SKM-1 (cell line): ENCODE data around the gene SLC22A15.
"Not testable (repeated sequence)": the region's sequence is repeated elsewhere in the genome, so short reads cannot be mapped to it uniquely, and the experiment has no call there.

Experiments
- DNase-seq: peaks from one replicate; lab custom pipeline; 2025; ENCODE audit not compliant: unreplicated experiment; lab: John Stamatoyannopoulos, UW

The SLC22A15 gene

DNA sequence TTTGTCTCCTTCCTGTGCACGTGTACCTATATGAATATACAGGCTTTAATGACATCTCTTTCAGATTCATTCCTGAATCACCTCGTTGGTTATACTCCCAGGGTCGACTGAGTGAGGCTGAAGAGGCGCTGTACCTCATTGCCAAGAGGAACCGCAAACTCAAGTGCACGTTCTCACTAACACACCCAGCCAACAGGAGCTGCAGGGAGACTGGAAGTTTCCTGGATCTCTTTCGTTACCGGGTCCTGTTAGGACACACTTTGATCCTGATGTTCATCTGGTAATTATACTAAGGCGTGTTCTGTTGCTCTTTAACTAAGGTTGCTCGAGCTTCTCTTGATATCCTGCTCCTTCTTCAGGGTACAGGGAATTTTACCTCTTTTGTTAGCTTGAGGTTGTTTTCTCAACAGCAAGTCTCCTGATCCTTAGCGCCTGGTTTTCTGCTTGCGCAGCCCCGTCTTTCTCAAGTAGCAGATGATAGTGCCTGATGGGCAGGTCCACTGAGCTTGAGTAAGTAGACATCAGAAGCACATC, 55.1 kb downstream of the SLC22A15 start:
- no peak for DNase-seq

- DNase-seq = no peak
Measured at GRCh38 chr1:116033322-116033721, 57.0 kb downstream of the SLC22A15 start.

DNA sequence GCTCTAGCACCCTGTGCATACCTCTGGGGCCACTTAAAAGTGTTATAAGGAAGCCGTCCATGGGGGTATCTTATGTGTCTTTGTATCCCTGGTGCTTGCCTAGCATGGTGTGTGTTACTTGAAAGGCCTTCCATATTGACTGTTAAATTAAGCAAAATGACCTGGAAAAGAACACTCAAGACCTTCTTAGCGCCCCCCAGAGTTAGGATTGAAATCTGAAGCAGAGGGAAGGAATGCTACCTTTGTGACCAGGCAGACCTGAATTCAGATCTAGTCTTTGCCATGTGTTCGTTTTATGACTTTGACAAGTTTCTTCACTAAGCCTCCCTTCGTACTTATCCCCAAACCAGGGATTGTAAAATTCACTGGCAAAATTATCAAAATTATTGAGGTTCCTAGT, 59.9 kb downstream of the SLC22A15 start:
- DNase-seq = no peak

- no peak for DNase-seq
Measured at GRCh38 chr1:116038679-116039078, 62.4 kb downstream of the SLC22A15 start.

GRCh38 chr1:116044071-116044470, 67.8 kb downstream of the SLC22A15 start:
- DNase-seq = no peak

DNA sequence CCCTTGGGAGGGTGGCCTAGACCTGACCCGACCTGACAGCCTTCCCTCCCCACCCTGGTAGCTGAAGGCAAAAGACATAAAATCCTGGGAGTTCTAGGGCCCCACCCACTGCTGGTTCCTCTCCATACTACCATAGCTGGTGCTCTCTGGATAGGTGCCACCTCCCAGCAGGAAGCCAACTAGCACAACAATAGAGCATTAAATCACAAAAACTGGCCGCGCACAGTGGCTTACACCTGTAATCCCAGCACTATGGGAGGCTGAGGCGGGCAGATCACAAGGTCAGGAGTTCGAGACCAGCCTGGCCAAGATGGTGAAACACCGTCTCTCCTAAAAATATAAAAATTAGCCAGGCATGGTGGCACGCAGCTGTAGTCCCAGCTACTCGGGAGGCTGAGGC, 70.6 kb downstream of the SLC22A15 start:
- not testable (repeated sequence) for DNase-seq

- not testable (repeated sequence) for DNase-seq
Measured at GRCh38 chr1:116051896-116052295, 75.6 kb downstream of the SLC22A15 start.

DNA sequence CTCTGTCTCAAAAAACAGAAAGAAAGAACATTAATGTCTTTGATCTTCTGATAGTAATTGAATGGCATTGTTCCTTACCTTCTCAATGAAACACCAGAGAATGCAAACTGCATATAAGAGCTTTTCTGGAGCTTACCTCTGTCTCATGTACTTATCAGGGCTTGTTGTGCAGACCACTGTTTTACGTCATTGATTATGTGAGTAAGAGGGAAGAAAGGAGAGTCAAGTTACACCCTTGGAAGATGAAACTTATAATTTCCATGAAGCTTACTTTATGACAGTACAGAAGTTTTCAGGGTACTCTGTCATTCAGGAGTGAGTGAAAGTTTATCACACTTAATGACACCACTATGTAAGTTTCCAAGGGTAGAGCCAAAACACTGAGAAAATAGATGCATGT, 85.9 kb downstream of the SLC22A15 start:
- DNase-seq = no peak

DNA sequence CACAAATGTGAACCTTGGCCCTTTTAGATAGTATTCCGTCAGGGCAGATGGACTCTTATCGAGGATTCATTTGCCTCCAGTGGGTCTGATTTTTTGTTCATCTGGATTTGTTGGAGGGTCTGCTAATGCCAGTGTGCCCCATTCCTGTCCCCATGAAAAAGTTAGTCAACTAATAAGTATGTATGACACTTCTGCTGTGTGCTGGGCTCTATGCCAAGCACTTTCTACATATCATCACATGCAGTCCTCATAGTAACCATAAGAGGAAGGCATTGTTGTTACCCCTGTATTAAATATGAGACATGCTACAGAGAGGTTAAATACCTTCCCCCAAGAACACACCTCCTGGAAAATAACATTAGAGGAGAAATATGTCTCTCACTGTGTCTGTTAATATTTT, 88.3 kb downstream of the SLC22A15 start:
- no peak for DNase-seq

- DNase-seq = no peak
Measured at GRCh38 chr1:116066868-116067565, 90.7 kb downstream of the SLC22A15 start.

DNA sequence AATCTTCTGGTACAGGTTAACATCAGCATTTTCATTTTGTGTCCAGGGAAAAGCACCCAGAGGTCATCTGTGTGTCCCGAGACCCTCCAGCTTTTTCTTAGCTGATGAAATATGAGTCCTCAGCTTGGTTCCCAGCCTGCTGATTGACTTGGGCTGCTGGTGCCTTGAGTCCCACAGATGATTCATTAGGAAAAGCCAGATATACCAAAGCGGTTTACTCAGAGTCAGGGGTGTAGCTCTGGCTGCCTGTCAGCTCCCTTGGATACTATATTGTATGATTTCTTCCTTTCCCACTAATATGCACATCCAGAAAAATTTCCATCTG, 91.2 kb downstream of the SLC22A15 start:
- DNase-seq = no peak

GRCh38 chr1:116075575-116075974, 99.3 kb downstream of the SLC22A15 start:
- no peak for DNase-seq

GRCh38 chr1:116075990-116076389, 99.7 kb downstream of the SLC22A15 start:
- DNase-seq = no peak

GRCh38 chr1:116076831-116077230, 100.5 kb downstream of the SLC22A15 start:
- no peak for DNase-seq

DNA sequence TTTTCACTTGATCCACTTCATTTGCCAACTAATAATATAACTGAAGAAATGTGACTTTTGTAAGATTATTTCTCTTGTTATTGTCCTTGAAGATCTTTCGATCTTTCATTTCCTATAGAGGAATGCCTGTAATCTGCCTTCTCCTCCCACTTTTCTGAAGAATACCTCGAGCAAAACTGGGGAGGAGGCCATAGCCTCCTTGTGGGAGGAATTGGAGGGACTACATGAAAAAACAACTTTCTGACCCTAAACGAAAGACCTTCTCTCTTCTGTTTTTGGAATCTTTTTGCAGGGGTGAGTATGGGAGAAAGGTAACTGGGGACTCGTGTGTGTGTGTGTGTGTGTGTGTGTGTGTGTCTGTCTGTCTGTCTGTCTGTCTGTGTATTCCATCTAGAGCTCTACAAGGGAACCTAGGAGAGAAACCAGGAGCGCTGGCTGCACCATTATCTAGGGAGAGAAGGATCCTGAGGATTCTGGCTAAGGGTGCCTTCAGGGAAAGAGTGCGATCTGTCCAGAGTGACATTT, 102.4 kb downstream of the SLC22A15 start:
- no peak for DNase-seq

DNA sequence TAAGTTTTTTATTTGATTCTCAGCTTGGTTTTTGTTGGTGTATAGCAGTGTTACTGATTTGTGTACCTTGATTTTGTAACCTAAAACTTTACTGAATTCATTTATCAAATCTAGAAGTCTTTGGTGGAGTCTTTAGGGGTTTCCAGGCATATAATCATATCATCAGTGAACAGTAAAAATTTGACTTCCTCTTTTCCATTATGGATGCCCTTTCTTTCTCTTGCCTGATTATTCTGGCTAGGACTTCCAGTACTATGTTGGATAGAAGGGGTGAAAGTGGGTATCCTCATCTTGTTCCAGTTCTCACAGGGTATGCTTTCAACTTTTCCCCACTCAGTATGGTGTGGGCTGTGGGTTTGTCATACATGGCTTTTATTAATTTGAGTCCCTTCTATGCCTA, 111.3 kb downstream of the SLC22A15 start:
- DNase-seq = no peak

DNA sequence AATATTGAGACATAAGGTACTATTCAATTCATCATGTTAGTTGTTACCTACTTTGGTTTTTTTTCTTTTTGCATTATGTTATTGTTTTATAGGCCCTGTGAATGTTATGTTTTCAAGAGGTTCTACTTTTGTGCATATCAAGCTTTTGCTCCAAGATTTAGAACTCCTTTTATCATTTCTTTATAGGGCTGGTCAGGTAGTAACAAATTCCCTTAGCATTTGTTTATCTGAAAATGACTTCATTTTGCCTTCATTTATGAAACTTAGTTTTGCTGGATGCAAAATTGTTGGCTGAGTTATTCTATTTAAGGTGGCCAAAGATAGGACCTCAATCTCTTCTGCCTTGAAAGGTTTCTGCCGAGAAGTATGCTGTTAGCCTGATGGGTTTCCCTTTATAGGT, 113.6 kb downstream of the SLC22A15 start:
- DNase-seq = no peak

GRCh38 chr1:116091083-116091482, 114.8 kb downstream of the SLC22A15 start:
- DNase-seq = no peak

DNA sequence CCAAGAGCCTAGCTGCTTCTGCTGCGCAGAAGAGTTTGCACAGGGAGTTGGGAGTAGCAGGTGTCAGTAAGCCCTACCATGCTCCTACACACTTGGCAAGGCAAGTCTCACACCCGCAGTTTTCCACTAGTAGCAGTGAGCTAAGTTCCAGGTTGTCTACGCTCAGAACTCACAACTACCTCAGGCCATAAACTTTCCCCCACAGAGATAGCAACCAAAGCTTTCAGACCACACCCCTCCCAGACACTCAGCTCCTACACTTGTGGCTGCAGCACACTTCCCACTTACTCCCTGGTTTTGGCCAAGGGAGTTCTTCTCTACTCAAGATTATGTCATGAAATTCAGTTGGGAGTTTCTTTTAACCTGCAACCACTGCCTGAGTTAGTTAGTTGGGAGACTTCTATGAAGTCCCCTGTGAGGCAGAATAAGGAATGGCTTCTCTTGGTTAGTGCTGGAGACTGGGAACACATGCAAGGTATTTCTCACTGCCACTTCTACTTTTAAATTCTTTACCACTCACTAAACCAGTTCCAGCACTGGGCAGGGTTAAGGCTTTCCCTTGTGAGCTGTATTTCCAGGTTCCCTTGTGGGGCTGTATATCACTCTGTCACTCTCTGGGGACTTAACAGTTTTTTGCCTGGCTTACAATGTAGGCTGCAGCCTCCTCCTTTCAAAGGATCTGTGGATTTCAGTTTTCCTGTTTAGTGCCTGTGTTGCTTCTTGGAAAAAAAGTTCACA, 116.6 kb downstream of the SLC22A15 start:
- DNase-seq = no peak

DNA sequence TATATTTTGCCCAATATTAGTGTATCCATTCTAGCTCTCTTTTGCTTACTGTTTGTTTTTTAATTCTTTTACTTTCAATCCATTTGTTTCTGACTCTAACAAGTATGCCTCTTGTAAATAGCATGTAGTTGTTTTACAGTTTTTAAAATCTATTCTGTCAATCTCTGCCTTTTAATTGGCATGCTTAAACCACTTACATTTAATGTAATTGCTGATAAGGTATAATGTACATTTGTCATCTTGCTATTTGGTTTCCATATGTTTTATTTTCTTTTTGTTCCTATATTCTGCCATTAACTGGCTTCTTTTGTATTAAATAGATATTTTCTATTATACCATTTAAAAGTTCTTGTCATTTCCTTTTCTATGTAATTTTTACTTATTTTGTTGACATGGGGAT, 118.7 kb downstream of the SLC22A15 start:
- DNase-seq = no peak

- DNase-seq = no peak
Measured at GRCh38 chr1:116096013-116096618, 119.8 kb downstream of the SLC22A15 start.

DNA sequence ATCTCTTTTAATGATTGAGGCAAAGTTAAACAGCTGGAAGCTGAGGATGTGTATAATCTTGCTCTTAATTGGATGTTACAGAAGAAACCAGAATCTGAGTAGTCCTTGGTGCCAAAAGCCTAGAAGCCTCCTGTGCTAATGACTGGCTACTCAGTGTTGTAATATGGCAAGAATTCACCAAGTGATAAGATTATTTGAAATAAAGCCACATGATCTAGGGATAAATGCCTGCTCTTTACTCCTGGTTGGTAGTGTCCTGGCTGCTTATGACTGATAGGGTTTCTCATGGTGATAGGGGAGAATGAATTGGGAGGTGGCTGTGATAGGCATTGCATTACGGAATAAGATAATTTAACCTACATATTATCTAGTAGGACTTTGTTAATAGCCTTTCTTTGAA, 121.3 kb downstream of the SLC22A15 start:
- DNase-seq = no peak
